Lung (tissue), 12 donors: ENCODE measurements around the gene KIF2C. TPM values are rescaled to one million over a fixed set of nuclear protein-coding genes. Genes with fewer than 3 reads are reported as not detected.
"Not testable (repeated sequence)": the region's sequence is repeated elsewhere in the genome, so short reads cannot be mapped to it uniquely, and the experiment has no call there.

Experiments used
- ATAC-seq: fragments of 200-7000 bp; cut with Tn5 transposase; one replicate; pipeline ENCODE4 v1.9.1; 2020; ENCODE audit warnings: moderate number of reproducible peaks; ENCODE audit not compliant: insufficient read depth, low FRiP score
- DNase-seq, 3 donors: peaks; one replicate each; pipeline ENCODE4 v3.0.0-alpha.2; 2013 to 2017
- H3K27ac ChIP-seq, 2 donors: one replicate each; pipeline ENCODE4 v1.5.1; 2013; ENCODE audit warnings: mild to moderate bottlenecking in 2 of 2, moderate library complexity in 2 of 2, control low read depth in 1 of 2, inconsistent platforms in 1 of 2, low read depth in 1 of 2, low read length in 1 of 2
- H3K27me3 ChIP-seq, 3 donors: one replicate each; pipeline ENCODE4 v1.5.1; 2013; ENCODE audit warnings: low read length in 2 of 3; ENCODE audit not compliant: control insufficient read depth in 3 of 3, insufficient read depth in 3 of 3
- H3K36me3 ChIP-seq, 4 donors: one replicate each; pipeline ENCODE4 v1.5.1; 2013; ENCODE audit warnings: low read length in 4 of 4, mild to moderate bottlenecking in 1 of 4, moderate library complexity in 1 of 4; ENCODE audit not compliant: control insufficient read depth in 4 of 4, insufficient read depth in 4 of 4
- H3K4me1 ChIP-seq, 5 donors: one replicate each; pipeline ENCODE4 v1.5.1; 2013; ENCODE audit warnings: low read length in 5 of 5, mild to moderate bottlenecking in 2 of 5, moderate library complexity in 1 of 5; ENCODE audit not compliant: control insufficient read depth in 5 of 5, insufficient read depth in 5 of 5
- H3K4me3 ChIP-seq: one replicate; pipeline ENCODE4 v1.5.1; 2013; ENCODE audit warnings: mild to moderate bottlenecking, control low read depth, moderate library complexity
- H3K9ac ChIP-seq, 2 donors: one replicate each; pipeline ENCODE4 v1.5.1; 2013; ENCODE audit warnings: low read length in 2 of 2, control low read depth in 1 of 2; ENCODE audit not compliant: insufficient read depth in 1 of 2
- H3K9me3 ChIP-seq, 4 donors: one replicate each; pipeline ENCODE4 v1.5.1; 2013; ENCODE audit warnings: low read length in 3 of 4, mild to moderate bottlenecking in 1 of 4, moderate library complexity in 1 of 4; ENCODE audit not compliant: control insufficient read depth in 4 of 4, insufficient read depth in 3 of 4
- WGBS, 2 donors: extraction: QIAGEN DNeasy Blood & Tissue Kit; methylation state at CpG; one replicate each; pipeline ENCODE4 v1.1.7; 2013; 5-methylcytosine and 5-hydroxymethylcytosine counted together
- polyA plus RNA-seq, 2 donors: library from polyadenylated mRNA; stranded (reverse); fragments of 200-250 nt; gene quantifications; one replicate each; pipeline ENCODE4 v1.2.1, GENCODE V29; 2013
- total RNA-seq, 2 donors: library from RNA; depleted of rRNA in 1 of 2; stranded (reverse); fragments of >200 nt in 1 of 2; gene quantifications; one replicate each; pipeline ENCODE4 v1.2.1, GENCODE V29; 2014 to 2021
- TF ChIP-seq, protein P1 (sequence below): IDR thresholded peaks from 2 replicates; pipeline ENCODE4 v1.5.1; 2012; ENCODE audit warnings: mild to moderate bottlenecking; ENCODE audit errors: control extremely low read depth, extremely low read depth
- donor health status: control.
- donor health status: control.
- donor health status: Bipolar disorder and iron deficiency.
- donor health status: healthy.
- donor health status: DM: yes; HTN: yes; CAD: no.

The KIF2C gene
- total and polyA plus RNA-seq, 4 donors = 1.5 to 3.5 (median 2.1) TPM

DNA sequence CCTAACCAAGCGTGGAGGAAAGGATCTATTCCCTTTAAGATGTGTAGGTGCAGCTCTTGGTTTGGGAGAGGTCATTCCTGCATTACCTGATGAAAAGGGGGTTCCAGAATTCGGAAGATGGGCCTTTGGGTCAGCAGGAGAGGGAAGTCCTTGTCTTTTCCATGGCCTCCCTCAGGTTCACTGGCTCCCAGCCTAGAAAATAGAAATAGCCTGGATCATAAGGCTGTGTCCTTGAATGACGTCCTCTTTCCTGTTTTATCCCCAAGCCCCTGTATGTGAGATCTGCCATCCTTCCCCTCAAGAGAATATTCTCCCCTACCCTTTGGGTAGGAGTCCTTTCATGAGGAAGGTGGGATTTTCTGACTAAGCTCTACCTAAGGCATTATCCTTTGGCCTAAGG lies 21.2 kb downstream of the KIF2C start:
- Histone ChIP-seq H3K9me3 (no peaks in the 10 kb centered on the region), H3K4me3 (no peak overlapping the region), H3K9ac (no peak overlapping the region), H3K27me3 (no peaks in the 10 kb centered on the region), H3K27ac (no peak overlapping the region), H3K4me1 (no peaks in the 10 kb centered on the region), H3K36me3 (peaks cover 0 to 31% (median 3%) of the 10 kb centered on the region in 4 donors)
- TF ChIP-seq, protein P1, sequence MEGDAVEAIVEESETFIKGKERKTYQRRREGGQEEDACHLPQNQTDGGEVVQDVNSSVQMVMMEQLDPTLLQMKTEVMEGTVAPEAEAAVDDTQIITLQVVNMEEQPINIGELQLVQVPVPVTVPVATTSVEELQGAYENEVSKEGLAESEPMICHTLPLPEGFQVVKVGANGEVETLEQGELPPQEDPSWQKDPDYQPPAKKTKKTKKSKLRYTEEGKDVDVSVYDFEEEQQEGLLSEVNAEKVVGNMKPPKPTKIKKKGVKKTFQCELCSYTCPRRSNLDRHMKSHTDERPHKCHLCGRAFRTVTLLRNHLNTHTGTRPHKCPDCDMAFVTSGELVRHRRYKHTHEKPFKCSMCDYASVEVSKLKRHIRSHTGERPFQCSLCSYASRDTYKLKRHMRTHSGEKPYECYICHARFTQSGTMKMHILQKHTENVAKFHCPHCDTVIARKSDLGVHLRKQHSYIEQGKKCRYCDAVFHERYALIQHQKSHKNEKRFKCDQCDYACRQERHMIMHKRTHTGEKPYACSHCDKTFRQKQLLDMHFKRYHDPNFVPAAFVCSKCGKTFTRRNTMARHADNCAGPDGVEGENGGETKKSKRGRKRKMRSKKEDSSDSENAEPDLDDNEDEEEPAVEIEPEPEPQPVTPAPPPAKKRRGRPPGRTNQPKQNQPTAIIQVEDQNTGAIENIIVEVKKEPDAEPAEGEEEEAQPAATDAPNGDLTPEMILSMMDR = no peak
- 90 to 97% methylated on average over 3 of the region's 3 CpGs for WGBS, 2 donors
- DNase-seq (no peak), ATAC-seq (no peak)

DNA sequence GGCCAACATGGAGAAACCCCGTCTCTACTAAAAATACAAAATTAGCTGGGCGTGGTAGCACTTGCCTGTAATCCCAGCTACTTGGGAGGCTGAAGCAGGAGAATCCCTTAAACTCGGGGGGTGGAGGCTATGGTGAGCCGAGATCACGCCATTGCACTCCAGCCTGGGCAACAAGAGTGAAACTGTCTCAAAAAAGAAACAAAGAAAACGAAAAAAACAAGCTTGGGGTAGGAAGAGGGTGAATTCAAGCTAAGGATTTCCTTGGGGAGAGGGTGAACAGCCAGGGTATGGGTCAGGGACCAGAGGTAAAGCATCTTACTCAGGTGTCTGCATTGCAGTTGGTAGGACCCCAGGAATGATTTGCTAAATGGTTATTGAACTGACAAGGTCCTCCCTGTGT lies 26.8 kb downstream of the KIF2C start:
- not testable (repeated sequence) for H3K4me3 ChIP-seq, H3K4me1 ChIP-seq, H3K9ac ChIP-seq, ATAC-seq, H3K27me3 ChIP-seq, H3K27ac ChIP-seq, H3K9me3 ChIP-seq, DNase-seq
- WGBS, 2 donors = 97 to 99% methylated on average over 6 of the region's 6 CpGs
- peaks cover 0 to 21% (median 2%) of the 10 kb centered on the region in 4 donors for H3K36me3 ChIP-seq

DNA sequence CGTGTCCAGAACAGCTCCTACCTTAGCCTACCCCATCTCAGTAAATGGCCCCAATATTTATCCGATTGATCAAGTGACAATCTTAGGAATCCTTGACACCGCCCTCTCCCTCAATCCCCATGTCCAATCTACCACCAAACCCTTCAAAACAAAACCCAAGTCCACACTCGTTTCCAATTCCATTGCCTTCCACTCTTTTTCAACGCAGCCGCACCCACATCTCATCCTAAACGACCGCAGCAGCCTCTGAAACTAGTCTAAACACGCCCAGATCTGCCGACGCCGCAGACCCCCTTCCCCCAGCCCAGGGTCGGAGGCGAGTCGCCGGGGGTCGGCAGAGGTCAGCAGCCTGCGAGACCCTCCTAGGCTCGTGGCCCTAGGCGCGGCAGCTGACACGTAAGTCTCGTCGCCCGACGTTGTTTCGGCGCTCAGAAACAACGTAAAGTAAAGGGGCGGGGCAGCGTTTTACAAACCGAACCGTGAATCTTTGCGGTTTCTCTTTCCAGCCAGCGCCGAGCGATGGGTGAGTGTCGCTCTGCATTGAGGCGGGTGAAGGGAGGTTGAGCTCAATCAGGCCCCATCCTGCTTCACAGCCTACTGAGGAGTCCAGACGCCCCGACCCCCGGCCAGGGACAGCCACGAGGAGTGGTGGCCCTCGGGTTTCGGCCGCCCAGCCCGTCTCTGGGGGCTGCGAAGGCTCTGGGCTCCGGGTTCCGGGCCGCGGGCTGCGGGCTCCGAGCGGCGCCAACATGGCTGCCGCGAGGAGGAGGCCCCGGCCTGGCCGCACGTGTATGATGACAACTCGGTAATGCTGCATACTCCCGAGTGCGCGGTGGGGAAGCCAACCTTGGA lies 35.7 kb downstream of the KIF2C start, which contains the start of gene RPS8:
Gene RPS8 (plus strand): TSS at position 463 of the 852 bp plus-strand sequence. CDS start 57 bp downstream, at position 520.
- TF ChIP-seq, protein P1 = no peak
- ATAC-seq (peak; percentile 89), DNase-seq (peak; percentile 94 to 98 (median 97))
- Histone ChIP-seq H3K4me1 (peaks cover 0 to 24% (median 13%) of the 10 kb centered on the region in 5 donors), H3K36me3 (peaks cover 12 to 27% (median 24%) of the 10 kb centered on the region in 4 donors), H3K27me3 (no peaks in the 10 kb centered on the region), H3K27ac (peak within 1 kb of the TSS; percentile 94 to 97), H3K9ac (peak within 1 kb of the TSS; percentile 98 to 99), H3K9me3 (no peaks in the 10 kb centered on the region), H3K4me3 (peak within 1 kb of the TSS; percentile 94)
- 0% methylated on average over 65 of the region's 65 CpGs for WGBS, 2 donors

DNA sequence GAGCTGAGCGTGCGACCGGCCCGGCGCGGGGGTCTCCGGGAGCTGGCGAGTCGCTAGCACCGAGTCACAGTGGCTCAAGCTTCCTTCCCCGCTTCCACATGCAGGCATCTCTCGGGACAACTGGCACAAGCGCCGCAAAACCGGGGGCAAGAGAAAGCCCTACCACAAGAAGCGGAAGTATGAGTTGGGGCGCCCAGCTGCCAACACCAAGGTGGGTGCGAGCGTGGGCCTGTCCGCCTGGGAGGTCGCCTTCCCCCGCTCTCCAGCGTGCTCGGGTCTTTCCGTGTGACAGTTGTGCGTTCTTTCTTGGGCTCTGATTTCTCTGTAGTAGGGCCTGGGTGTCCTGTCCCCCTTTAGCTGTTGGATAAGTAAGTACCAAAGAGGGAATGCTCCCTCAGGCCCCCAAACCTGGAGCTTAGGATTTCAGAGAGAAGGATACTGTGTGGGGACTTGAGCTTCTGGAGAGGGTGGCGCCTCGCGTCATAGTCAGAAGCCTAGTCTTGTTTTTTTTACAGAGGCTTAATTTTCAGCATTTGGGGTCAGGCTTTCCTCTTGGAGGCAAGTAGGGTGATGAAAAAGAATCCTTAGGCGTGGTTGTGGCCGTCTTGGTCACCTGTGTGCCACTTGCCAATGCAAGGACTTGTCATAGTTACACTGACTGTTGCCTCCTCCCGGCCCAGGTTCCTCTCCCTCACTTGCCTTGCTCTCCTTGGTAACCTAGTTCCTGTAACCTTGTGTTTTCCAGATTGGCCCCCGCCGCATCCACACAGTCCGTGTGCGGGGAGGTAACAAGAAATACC lies 36.5 kb downstream of the KIF2C start:
- Histone ChIP-seq H3K9ac (peak overlapping the region; percentile 86 to 93), H3K9me3 (no peaks in the 10 kb centered on the region), H3K4me1 (peaks cover 0 to 24% (median 13%) of the 10 kb centered on the region in 5 donors), H3K27ac (peak overlapping the region; percentile 94 to 97), H3K27me3 (no peaks in the 10 kb centered on the region), H3K36me3 (peaks cover 12 to 33% (median 28%) of the 10 kb centered on the region in 4 donors), H3K4me3 (peak overlapping the region; percentile 94)
- 7% methylated on average over 35 to 36 of the region's 36 CpGs for WGBS, 2 donors
- TF ChIP-seq, protein P1 = no peak
- no peak for DNase-seq
- peak; percentile 12 for ATAC-seq
